HEK293 (cell line): ENCODE data around the gene LRRC49.

Experiments used
- CTCF ChIA-PET: fragments of 350-600 bp; formaldehyde crosslinking; extraction: SDS; loops from one replicate; lab custom pipeline; 2021; ENCODE audit warnings: antibody characterized with exemption; lab: Yijun Ruan, JAX
- POLR2A ChIA-PET: fragments of 300-600 bp; formaldehyde crosslinking; extraction: SDS; loops from one replicate; lab custom pipeline; 2020; ENCODE audit warnings: antibody characterized with exemption, inconsistent platforms; lab: Yijun Ruan, JAX
- H3K27ac ChIP-seq: fragments of 200-500 bp; sonication (Bioruptor generic); 2 replicates; pipeline ENCODE4 v1.5.1; 2014; ENCODE audit warnings: low read depth, low read length, control low read depth, inconsistent platforms; ENCODE audit errors: extremely low read depth
- H3K36me3 ChIP-seq, 2 experiments: fragments of 200-500 bp in 1 of 2; sonication (Bioruptor generic) in 1 of 2; 1 replicate in 1 of 2; 2 replicates in 1 of 2; pipeline ENCODE4 v1.5.1; 2014 to 2017; ENCODE audit warnings: inconsistent platforms in 2 of 2, low read length in 2 of 2; ENCODE audit not compliant: control insufficient read depth in 2 of 2, insufficient read depth in 1 of 2
- H3K4me1 ChIP-seq: fragments of 200-500 bp; sonication (Bioruptor generic); 2 replicates; pipeline ENCODE4 v1.5.1; 2014; ENCODE audit warnings: mild to moderate bottlenecking, low read length, inconsistent platforms; ENCODE audit not compliant: control insufficient read depth, insufficient read depth
- H3K4me3 ChIP-seq: 2 replicates; pipeline ENCODE4 v1.5.1; 2011; ENCODE audit warnings: low read depth, mild to moderate bottlenecking, control low read depth, low read length, moderate library complexity
- H3K9me3 ChIP-seq: fragments of 200-500 bp; sonication (Bioruptor generic); 2 replicates; pipeline ENCODE4 v1.5.1; 2014; ENCODE audit warnings: low read depth, low read length, inconsistent platforms; ENCODE audit not compliant: control insufficient read depth, insufficient read depth
- BCL11B ChIP-seq: fragments of 450-650 bp; formaldehyde crosslinking; IDR thresholded peaks from 2 replicates; pipeline ENCODE4 v1.5.1; 2016; ENCODE audit warnings: low read depth, missing biosample characterization, missing genetic modification characterization
- GLI2 ChIP-seq: fragments of 450-650 bp; formaldehyde crosslinking; IDR thresholded peaks from 2 replicates; pipeline ENCODE4; 2017; ENCODE audit warnings: missing biosample characterization, missing genetic modification characterization, low read depth, borderline replicate concordance
- KLF1 ChIP-seq: fragments of 450-650 bp; formaldehyde crosslinking; IDR thresholded peaks from 2 replicates; pipeline ENCODE4 v1.5.1; 2016; ENCODE audit warnings: missing biosample characterization, missing genetic modification characterization
- KLF8 ChIP-seq: fragments of 450-650 bp; formaldehyde crosslinking; IDR thresholded peaks from 2 replicates; pipeline ENCODE4 v1.5.1; 2016; ENCODE audit warnings: missing biosample characterization, missing genetic modification characterization
- PBX3 ChIP-seq: sonication (generic); formaldehyde crosslinking; IDR thresholded peaks from 2 replicates; pipeline ENCODE4 v1.8.1; 2022; ENCODE audit warnings: mild to moderate bottlenecking, moderate library complexity, missing genetic modification reagents
- SALL2 ChIP-seq: fragments of 450-650 bp; formaldehyde crosslinking; IDR thresholded peaks from 2 replicates; pipeline ENCODE4 v1.5.0; 2017; ENCODE audit warnings: missing biosample characterization, mild to moderate bottlenecking, missing genetic modification characterization, borderline replicate concordance
- YY2 ChIP-seq: fragments of 450-650 bp; formaldehyde crosslinking; IDR thresholded peaks from 2 replicates; pipeline ENCODE4 v1.5.1; 2016; ENCODE audit warnings: missing biosample characterization, missing genetic modification characterization
- ZBTB11 ChIP-seq: fragments of 450-650 bp; formaldehyde crosslinking; conservative IDR thresholded peaks from 2 replicates; pipeline ENCODE4 v1.5.1; 2016; ENCODE audit warnings: low read depth, missing biosample characterization, missing genetic modification characterization
- ZBTB48 ChIP-seq: fragments of 450-650 bp; formaldehyde crosslinking; IDR thresholded peaks from 2 replicates; pipeline ENCODE4 v1.5.1; 2016; ENCODE audit warnings: missing biosample characterization, missing genetic modification characterization
- ZFP3 ChIP-seq: fragments of 450-650 bp; formaldehyde crosslinking; IDR thresholded peaks from 2 replicates; pipeline ENCODE4 v1.5.1; 2016; ENCODE audit warnings: low read depth, missing biosample characterization, missing genetic modification characterization
- ZFP37 ChIP-seq: fragments of 450-650 bp; formaldehyde crosslinking; IDR thresholded peaks from 2 replicates; pipeline ENCODE4 v1.5.1; 2016; ENCODE audit warnings: missing biosample characterization, missing genetic modification characterization
- ZIC2 ChIP-seq: fragments of 450-650 bp; formaldehyde crosslinking; IDR thresholded peaks from 2 replicates; pipeline ENCODE4 v1.5.1; 2016; ENCODE audit warnings: missing biosample characterization, missing genetic modification characterization
- ZNF148 ChIP-seq: fragments of 450-650 bp; formaldehyde crosslinking; IDR thresholded peaks from 2 replicates; pipeline ENCODE4 v1.5.0; 2017; ENCODE audit warnings: missing biosample characterization, missing genetic modification characterization, borderline replicate concordance
- ZNF24 ChIP-seq: fragments of 450-650 bp; formaldehyde crosslinking; IDR thresholded peaks from 2 replicates; pipeline ENCODE4 v1.5.1; 2016; ENCODE audit warnings: missing biosample characterization, missing genetic modification characterization
- ZNF292 ChIP-seq: fragments of 450-650 bp; formaldehyde crosslinking; IDR thresholded peaks from 2 replicates; pipeline ENCODE4 v1.5.1; 2016; ENCODE audit warnings: low read depth, missing biosample characterization, missing genetic modification characterization, borderline replicate concordance
- ZNF366 ChIP-seq: fragments of 450-650 bp; formaldehyde crosslinking; conservative IDR thresholded peaks from 2 replicates; pipeline ENCODE4 v1.5.1; 2016; ENCODE audit warnings: missing biosample characterization, missing genetic modification characterization
- ZNF391 ChIP-seq: fragments of 450-650 bp; formaldehyde crosslinking; IDR thresholded peaks from 2 replicates; pipeline ENCODE4 v1.5.1; 2016; ENCODE audit warnings: low read depth, missing biosample characterization, missing genetic modification characterization, borderline replicate concordance
- ZNF580 ChIP-seq: fragments of 450-650 bp; formaldehyde crosslinking; IDR thresholded peaks from 2 replicates; pipeline ENCODE4 v1.5.1; 2016; ENCODE audit warnings: missing biosample characterization, missing genetic modification characterization
- ZNF610 ChIP-seq: fragments of 450-650 bp; formaldehyde crosslinking; IDR thresholded peaks from 2 replicates; pipeline ENCODE4 v1.5.1; 2016; ENCODE audit warnings: missing biosample characterization, missing genetic modification characterization, borderline replicate concordance
- ZNF639 ChIP-seq: fragments of 450-650 bp; formaldehyde crosslinking; IDR thresholded peaks from 2 replicates; pipeline ENCODE4 v1.5.1; 2016; ENCODE audit warnings: missing biosample characterization, missing genetic modification characterization
- ZNF654 ChIP-seq: fragments of 450-650 bp; formaldehyde crosslinking; IDR thresholded peaks from 2 replicates; pipeline ENCODE4 v1.5.1; 2016; ENCODE audit warnings: low read depth, missing biosample characterization, missing genetic modification characterization
- ZNF776 ChIP-seq: fragments of 450-650 bp; formaldehyde crosslinking; IDR thresholded peaks from 2 replicates; pipeline ENCODE4 v1.5.0; 2017; ENCODE audit warnings: missing biosample characterization, missing genetic modification characterization, borderline replicate concordance
- TF ChIP-seq, protein P1 (sequence below): fragments of 450-650 bp; IDR thresholded peaks from 2 replicates; pipeline ENCODE4 v1.5.1; 2018; ENCODE audit warnings: missing biosample characterization, missing genetic modification characterization

The LRRC49 gene

GRCh38 chr15:70853318-70853972 lies 39.2 kb upstream of the LRRC49 start (continued):
- TF ChIP-seq ZNF639 (tag by site-specific recombination) (no peak; the same call in 1 of the 2 replicates), ZNF654 (tag by site-specific recombination) (no peak), KLF8 (no peak), ZFP3 (tag by site-specific recombination) (no peak), ZNF24 (tag by site-specific recombination) (no peak), YY2 (0 out of 2 replicates have a peak, but pooled peaks have one; percentile 17), ZFP37 (tag by site-specific recombination) (peak; percentile 58; the same call in 1 of the 2 replicates), ZNF580 (no peak), ZNF366 (peak; percentile 48; the same call in 1 of the 2 replicates), ZBTB48 (tag by site-specific recombination) (peak; percentile 88)
- TF ChIP-seq, protein P1, sequence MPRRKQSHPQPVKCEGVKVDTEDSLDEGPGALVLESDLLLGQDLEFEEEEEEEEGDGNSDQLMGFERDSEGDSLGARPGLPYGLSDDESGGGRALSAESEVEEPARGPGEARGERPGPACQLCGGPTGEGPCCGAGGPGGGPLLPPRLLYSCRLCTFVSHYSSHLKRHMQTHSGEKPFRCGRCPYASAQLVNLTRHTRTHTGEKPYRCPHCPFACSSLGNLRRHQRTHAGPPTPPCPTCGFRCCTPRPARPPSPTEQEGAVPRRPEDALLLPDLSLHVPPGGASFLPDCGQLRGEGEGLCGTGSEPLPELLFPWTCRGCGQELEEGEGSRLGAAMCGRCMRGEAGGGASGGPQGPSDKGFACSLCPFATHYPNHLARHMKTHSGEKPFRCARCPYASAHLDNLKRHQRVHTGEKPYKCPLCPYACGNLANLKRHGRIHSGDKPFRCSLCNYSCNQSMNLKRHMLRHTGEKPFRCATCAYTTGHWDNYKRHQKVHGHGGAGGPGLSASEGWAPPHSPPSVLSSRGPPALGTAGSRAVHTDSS (tag by site-specific recombination), result 0 out of 2 replicates have a peak, but pooled peaks have one; percentile 47

DNA sequence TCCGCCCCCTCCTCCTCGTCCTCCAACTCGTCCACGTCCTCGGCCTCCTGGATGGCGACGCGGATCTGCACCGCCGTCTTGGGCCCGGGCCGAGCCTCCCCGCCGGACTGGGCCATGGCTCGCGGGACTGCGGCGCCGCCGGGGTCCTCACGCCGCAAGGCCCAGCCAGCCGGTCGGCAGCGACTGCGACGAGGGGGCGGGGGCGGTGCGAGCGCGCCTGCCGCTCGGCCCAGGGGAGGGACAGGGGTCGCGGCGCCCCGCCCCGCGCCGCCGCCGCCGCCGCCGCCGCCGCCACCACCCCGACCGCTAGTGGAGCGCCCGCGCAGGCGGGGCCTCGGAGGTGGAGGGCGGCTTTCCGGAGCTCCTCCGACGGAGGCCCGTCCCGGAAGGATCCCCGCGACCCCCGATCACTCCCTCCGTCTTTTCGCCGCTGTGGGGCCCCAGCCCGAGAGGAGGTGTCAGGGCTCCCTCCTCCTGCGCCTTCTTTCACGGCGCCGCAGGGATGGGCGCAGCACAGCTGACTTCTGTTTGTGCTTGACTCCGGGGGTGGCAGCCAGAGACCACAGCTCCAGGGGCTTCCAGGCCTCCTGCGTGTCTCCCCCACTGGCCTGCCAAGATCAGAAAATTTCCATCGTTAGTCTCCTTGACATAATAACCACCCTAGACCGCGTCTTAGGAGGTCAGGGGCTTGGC lies 38.5 kb upstream of the LRRC49 start, which contains the start of gene LARP6:
Gene LARP6 (minus strand): TSS at position 185 of the 693 bp plus-strand sequence. CDS start 69 bp downstream, at position 116.
- Histone ChIP-seq H3K9me3 (no peaks in the 10 kb centered on the region), H3K4me3 (peak within 1 kb of the TSS; percentile 76), H3K27ac (peak within 1 kb of the TSS; percentile 93), H3K4me1 (peaks cover 9% of the 10 kb centered on the region), H3K36me3 (peaks cover 9 to 22% of the 10 kb centered on the region in 2 experiments; a peak in 2 of 3 replicates)
- ChIA-PET POLR2A (interaction anchor here (0.6 to 1.6 kb wide), 7 partner anchors 9 to 141 kb away, joined by 3 to 8 read pairs (median 4); no protein-coding TSS in a partner anchor), CTCF (interaction anchor here (0.6 to 3.0 kb wide), 9 partner anchors 9 to 158 kb away, joined by 3 to 10 read pairs (median 4); no protein-coding TSS in a partner anchor)
- TF ChIP-seq KLF1 (tag by site-specific recombination) (peak; percentile 34; the same call in 1 of the 2 replicates), ZNF391 (tag by site-specific recombination) (no peak), ZNF292 (tag by site-specific recombination) (no peak), ZBTB48 (tag by site-specific recombination) (no peak; the same call in 1 of the 2 replicates), PBX3 (CRISPR knock-in tag) (no peak), ZNF776 (tag by site-specific recombination) (no peak), ZBTB11 (tag by site-specific recombination) (peak; percentile 48; the same call in 1 of the 2 replicates), SALL2 (no peak), GLI2 (tag by site-specific recombination) (no peak), ZIC2 (tag by site-specific recombination) (peak; percentile 100), BCL11B (no peak), ZNF610 (tag by site-specific recombination) (0 out of 2 replicates have a peak, but pooled peaks have one; percentile 32), ZNF148 (tag by site-specific recombination) (no peak), ZNF580 (no peak)
